ENCODE results near the gene NBR1. TPM values are rescaled to one million over a fixed set of nuclear protein-coding genes. Genes with fewer than 3 reads are reported as not detected.

The NBR1 gene
- total and polyA plus RNA-seq, 2 of the 8 experiments (the other 6 are each of a cell fraction or from before 2014, with no cell fraction given): 13.5 to 36.0 TPM

GRCh38 chr17:43211480-43212402, 40.7 kb downstream of the NBR1 start, which contains the start of gene TMEM106A (continued):
- no peak for TF ChIP-seq CHD7 (IDR thresholded peaks at IDR 0.05; ENCODE audit: insufficient replicate concordance, low read length)
- no peak for TF ChIP-seq KDM5A (IDR thresholded peaks at IDR 0.05; ENCODE audit: low read length)
- TF ChIP-seq EZH2 (IDR thresholded peaks at IDR 0.05; ENCODE audit: low read depth, low read length, severe bottlenecking): no peak
- no peak for TF ChIP-seq EGR1 (IDR thresholded peaks at IDR 0.05; ENCODE audit: borderline replicate concordance, low read depth, low read length)
- TF ChIP-seq BCL11A (IDR thresholded peaks at IDR 0.05; ENCODE audit: low read depth in 2 of 2, low read length in 2 of 2): no peak
- peak; percentile 10; the same call in 1 of the 2 replicates for TF ChIP-seq SP4 (IDR thresholded peaks at IDR 0.05; ENCODE audit: low read length)
- no peak for TF ChIP-seq TEAD4 (IDR thresholded peaks at IDR 0.05; ENCODE audit: low read depth, low read length)
- TF ChIP-seq SIX5 (IDR thresholded peaks at IDR 0.05; ENCODE audit: low read depth, low read length): no peak
- 0 out of 2 replicates have a peak, but pooled peaks have one; percentile 3 for TF ChIP-seq CHD2 (IDR thresholded peaks at IDR 0.05; ENCODE audit: low read length)
- TF ChIP-seq TCF12 (IDR thresholded peaks at IDR 0.05; ENCODE audit: low read depth, low read length): no peak
